SK-N-MC (cell line): ENCODE results near the gene ALDH8A1.

Experiments used
- EZH2 ChIP-seq: fragments of 200-600 bp; sonication (generic); IDR thresholded peaks from one replicate; pipeline ENCODE4 v1.6.1; 2017; ENCODE audit warnings: antibody characterized with exemption
- FOXP2 ChIP-seq: optimal IDR thresholded peaks from 2 replicates; pipeline ENCODE3; 2011; ENCODE audit warnings: mild to moderate bottlenecking, moderate library complexity; ENCODE audit not compliant: insufficient read depth; ENCODE audit errors: extremely low read length, control extremely low read depth
- POLR2AphosphoS5 ChIP-seq: IDR thresholded peaks from 2 replicates; pipeline ENCODE4 v1.6.1; 2012; ENCODE audit warnings: mild to moderate bottlenecking, low read depth, low read length, borderline replicate concordance

DNA sequence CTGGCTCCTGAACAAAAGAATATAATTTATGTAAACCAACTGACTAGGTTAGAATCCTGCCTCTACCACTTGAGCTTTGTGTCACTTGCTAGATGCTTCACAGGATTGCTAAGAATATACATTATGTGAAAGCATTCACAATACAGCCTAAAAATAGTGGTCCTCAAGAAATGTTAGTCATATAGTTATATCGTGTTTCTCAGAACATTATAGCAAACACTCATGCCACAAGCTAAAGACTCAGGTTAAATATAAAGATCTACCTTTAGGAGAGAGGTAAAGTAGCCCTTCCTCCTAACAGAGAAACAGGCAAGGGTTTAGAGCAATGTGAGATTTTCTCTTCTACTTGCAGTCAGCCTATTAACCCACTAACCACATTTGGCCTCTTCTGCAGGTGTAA lies 17.8 kb upstream of the ALDH8A1 start:
- TF ChIP-seq POLR2AphosphoS5 (no peak), EZH2 (no peak), FOXP2 (no peak)
